HFFc6 (cell line): Measurements from ENCODE around the gene KPNA4. TPM values are rescaled to one million over a fixed set of nuclear protein-coding genes. Genes with fewer than 3 reads are reported as not detected.

Source experiments
- DNase-seq: peaks from one replicate; pipeline ENCODE4 v3.0.0-alpha.2; 2018
- H3K27ac Mint-ChIP-seq: 2 replicates; pipeline ENCODE4 v1.8.0; 2020; ENCODE audit warnings: mild to moderate bottlenecking, mixed read lengths
- H3K27me3 Mint-ChIP-seq: 2 replicates; pipeline ENCODE4 v1.8.0; 2021; ENCODE audit warnings: mild to moderate bottlenecking, moderate library complexity, mixed read lengths; ENCODE audit not compliant: insufficient read depth
- H3K36me3 Mint-ChIP-seq: 2 replicates; pipeline ENCODE4 v1.8.0; 2021; ENCODE audit warnings: low read depth, mixed read lengths
- H3K4me1 Mint-ChIP-seq: 2 replicates; pipeline ENCODE4 v1.8.0; 2020; ENCODE audit warnings: low read depth, mixed read lengths
- H3K4me3 Mint-ChIP-seq: 2 replicates; pipeline ENCODE4 v1.8.0; 2020; ENCODE audit warnings: mild to moderate bottlenecking, moderate library complexity, mixed read lengths
- H3K9me3 Mint-ChIP-seq: 2 replicates; pipeline ENCODE4 v1.8.0; 2020; ENCODE audit warnings: mild to moderate bottlenecking, mixed read lengths
- total RNA-seq, 6 experiments: library from RNA; stranded (reverse); fragmentation: NEBNext Ultra II Directional; extraction: Animal tissue kit (Norgen Biotek cat#: 25700); gene quantifications; 2 replicates in 1 of 6; 3 replicates in 5 of 6; pipeline ENCODE4 v1.2.3, GENCODE V29; 2021
- TF ChIP-seq, protein P1 (sequence below): fragments of 200-600 bp; sonication (generic); IDR thresholded peaks from 2 replicates; pipeline ENCODE4 v1.5.0; 2021; ENCODE audit warnings: antibody characterized with exemption, mild to moderate bottlenecking

KPNA4 gene
- total RNA-seq, 6 experiments from 2014 or later, result 72.4 to 113 (median 99.0) TPM

DNA sequence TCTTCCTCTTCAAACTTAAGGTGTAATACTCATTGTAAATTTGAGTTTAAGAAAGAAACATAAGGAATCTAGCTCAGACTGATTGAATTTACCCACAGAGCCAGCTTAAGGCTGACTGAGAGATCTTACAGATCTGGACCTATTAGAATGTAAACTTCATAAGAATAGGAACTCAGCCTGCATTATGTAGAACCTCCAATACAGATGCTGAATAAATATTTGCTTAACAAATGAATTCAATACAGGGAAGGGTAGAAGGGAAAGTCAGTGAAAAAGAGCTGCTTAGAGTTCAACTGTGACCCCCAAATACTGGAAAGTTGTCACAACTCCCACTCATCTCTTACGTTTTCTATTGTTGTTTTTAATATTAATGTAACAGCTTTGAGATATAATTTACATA is 11.5 kb downstream of the KPNA4 start:
- Mint-ChIP-seq H3K4me1 (peaks cover 43% of the 10 kb centered on the region), H3K27me3 (no peaks in the 10 kb centered on the region; the same call in 1 of the 2 replicates), H3K27ac (no peak overlapping the region), H3K4me3 (no peak overlapping the region), H3K9me3 (peaks cover 11% of the 10 kb centered on the region), H3K36me3 (peaks cover 54% of the 10 kb centered on the region)
- TF ChIP-seq, protein P1, sequence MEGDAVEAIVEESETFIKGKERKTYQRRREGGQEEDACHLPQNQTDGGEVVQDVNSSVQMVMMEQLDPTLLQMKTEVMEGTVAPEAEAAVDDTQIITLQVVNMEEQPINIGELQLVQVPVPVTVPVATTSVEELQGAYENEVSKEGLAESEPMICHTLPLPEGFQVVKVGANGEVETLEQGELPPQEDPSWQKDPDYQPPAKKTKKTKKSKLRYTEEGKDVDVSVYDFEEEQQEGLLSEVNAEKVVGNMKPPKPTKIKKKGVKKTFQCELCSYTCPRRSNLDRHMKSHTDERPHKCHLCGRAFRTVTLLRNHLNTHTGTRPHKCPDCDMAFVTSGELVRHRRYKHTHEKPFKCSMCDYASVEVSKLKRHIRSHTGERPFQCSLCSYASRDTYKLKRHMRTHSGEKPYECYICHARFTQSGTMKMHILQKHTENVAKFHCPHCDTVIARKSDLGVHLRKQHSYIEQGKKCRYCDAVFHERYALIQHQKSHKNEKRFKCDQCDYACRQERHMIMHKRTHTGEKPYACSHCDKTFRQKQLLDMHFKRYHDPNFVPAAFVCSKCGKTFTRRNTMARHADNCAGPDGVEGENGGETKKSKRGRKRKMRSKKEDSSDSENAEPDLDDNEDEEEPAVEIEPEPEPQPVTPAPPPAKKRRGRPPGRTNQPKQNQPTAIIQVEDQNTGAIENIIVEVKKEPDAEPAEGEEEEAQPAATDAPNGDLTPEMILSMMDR, result no peak
- DNase-seq, result no peak

DNA sequence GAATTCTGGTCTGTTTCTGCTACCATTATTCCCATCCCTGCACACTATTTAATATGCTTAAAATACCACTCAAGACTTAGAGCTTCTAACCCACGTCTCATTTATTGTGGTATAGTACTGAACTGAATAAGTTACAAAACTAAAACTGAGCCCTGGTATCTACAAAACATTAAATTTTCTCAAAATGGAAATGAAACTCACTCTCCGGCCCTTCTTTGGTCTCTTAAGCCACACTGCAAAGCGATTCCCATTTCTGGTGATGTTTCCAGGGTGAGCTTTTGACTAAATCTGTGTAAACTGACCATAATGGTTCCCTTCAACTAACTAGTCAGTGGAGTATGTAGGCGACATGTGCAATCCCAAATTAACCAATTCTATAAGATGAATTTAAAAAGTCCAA is 18.6 kb downstream of the KPNA4 start:
- Mint-ChIP-seq H3K27ac (no peak overlapping the region), H3K4me3 (no peak overlapping the region), H3K9me3 (peaks cover 11% of the 10 kb centered on the region), H3K27me3 (no peaks in the 10 kb centered on the region), H3K4me1 (peaks cover 58% of the 10 kb centered on the region), H3K36me3 (peaks cover 34% of the 10 kb centered on the region)
- TF ChIP-seq, protein P1, result no peak
- DNase-seq, result no peak

DNA sequence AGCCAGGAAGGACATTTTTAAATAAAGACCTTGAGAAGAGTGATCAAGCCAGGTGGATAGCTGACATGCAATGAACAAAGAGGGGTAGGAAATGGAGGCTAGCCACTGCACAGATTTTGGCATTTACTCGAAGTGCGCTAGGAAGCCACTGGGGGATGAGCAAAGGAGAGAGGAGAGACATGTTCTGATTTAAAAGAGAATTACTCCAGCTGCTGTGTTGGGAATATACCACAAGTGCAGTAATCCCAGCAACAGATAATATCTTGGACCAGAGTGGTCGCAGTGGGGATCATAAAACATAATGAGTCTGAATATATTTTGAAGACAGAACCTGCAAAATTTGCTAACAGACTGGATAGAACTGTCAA is 19.9 kb downstream of the KPNA4 start:
- DNase-seq, result no peak
- Mint-ChIP-seq H3K4me1 (peaks cover 60% of the 10 kb centered on the region), H3K27ac (no peak overlapping the region), H3K36me3 (peaks cover 22% of the 10 kb centered on the region), H3K27me3 (no peaks in the 10 kb centered on the region), H3K9me3 (peaks cover 2% of the 10 kb centered on the region), H3K4me3 (no peak overlapping the region)
- TF ChIP-seq, protein P1, result no peak

- DNase-seq, result no peak
- Mint-ChIP-seq H3K4me3 (no peak overlapping the region), H3K4me1 (peaks cover 64% of the 10 kb centered on the region), H3K27me3 (no peaks in the 10 kb centered on the region), H3K9me3 (no peaks in the 10 kb centered on the region; the same call in 1 of the 2 replicates), H3K36me3 (peaks cover 17% of the 10 kb centered on the region), H3K27ac (no peak overlapping the region)
- TF ChIP-seq, protein P1, result no peak
Measured at GRCh38 chr3:160544844-160545503, 20.4 kb downstream of the KPNA4 start.

- Mint-ChIP-seq H3K4me3 (no peak overlapping the region), H3K9me3 (no peaks in the 10 kb centered on the region), H3K27me3 (no peaks in the 10 kb centered on the region), H3K36me3 (no peaks in the 10 kb centered on the region), H3K27ac (peak overlapping the region; percentile 54; the same call in 1 of the 2 replicates), H3K4me1 (peaks cover 62% of the 10 kb centered on the region)
- TF ChIP-seq, protein P1, result no peak
- peak; percentile 33 for DNase-seq
Measured at GRCh38 chr3:160540551-160540950, 24.8 kb downstream of the KPNA4 start.
